Inferior parietal cortex (tissue), 1 donor: ENCODE results near the gene PRRX1.

Source experiments
- DNase-seq: peaks from one replicate; pipeline ENCODE4 v3.0.0-alpha.2; 2016; ENCODE audit errors: extremely low spot score

PRRX1 gene

DNA sequence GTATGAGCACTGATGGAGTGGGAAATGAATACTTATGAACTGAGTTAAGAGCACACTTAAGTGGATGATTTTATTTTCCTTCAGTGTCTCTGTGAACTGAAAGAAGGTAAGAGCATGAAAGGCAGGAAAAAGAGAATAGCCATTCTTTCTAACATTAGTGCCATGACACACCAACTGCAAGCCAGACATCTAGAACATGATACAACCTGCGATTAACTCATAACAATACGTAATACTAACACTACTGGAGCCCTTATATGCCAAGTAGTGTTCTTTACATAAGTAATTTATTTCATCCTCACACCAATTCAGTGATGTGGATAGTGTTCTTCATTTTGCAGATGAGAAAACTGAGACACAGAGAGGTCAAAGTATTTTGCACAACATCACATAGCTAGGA lies 56.7 kb downstream of the PRRX1 start:
- DNase-seq = no peak

DNA sequence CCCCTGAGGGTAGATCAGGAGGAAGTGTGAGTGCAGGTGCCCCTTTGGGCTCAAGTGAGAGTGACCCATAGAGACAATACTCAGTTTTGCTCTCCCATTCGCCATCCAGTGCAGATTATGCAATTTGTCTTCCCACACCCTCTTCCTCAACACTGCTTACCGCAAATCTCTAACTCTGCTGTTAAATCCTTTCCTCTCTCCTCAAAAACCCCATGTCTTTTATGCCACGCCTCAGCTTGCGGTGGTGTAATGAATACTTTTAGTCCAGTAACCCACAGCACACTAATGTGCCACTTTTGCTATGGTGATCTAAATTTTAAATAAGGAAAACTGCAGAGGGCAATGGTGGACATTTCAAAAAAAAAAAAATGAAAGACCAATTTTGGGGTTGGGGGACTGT lies 57.7 kb downstream of the PRRX1 start:
- no peak for DNase-seq

DNA sequence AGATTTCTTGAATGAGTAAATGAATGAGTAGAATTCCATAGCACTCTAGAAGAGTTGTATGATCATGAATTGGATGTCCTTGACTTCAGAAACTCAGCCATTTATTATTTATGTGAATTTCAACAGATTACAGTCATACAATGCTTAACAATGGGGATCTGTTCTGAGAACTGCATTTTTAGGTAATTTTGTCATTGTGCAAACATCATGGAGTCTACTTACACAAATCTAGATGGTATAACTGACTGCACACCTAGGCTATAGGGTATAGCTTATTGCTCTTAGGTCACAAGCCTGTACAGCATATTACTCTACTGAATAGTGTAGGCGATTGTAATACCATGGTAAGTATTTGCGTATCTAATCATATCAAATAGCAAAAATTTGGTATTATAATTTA lies 59.6 kb downstream of the PRRX1 start:
- DNase-seq = no peak

DNA sequence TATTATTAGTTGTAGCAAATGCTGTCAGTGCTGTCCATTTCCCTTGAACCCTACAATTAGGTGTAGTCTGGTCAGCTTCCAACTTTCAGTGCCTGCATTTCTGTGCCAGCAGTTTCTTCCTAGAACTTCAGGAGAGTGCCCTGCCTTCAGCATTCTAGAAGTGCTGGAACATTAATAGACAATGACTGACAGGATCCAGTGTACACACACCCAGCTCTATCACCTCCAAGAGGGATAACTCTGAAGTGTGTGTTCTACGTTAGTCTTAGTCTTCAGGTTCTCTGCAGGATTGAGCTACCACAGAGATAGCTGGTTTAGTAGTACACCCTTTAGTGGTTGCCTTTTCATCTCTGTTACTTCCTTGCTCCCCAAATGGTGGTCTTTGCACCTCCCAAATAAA lies 61.4 kb downstream of the PRRX1 start:
- no peak for DNase-seq

DNA sequence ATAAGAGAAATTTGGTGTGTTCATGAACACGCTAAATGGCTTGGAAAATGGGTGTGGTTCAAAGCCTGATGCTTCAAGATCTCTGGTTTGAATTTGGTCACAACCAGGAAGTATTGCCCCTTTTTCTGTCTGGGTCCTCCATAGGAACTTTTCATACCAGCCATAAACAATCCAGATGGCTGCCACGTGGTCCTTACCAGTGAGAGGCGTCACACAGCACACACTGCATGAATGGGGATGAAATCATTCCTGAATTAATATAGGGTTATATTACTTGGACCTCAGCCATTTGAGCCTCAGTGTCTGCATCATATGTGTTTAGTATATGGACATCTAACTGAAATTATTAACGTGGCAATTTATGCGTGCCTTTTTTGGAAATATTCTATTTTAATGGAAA lies 64.0 kb downstream of the PRRX1 start:
- DNase-seq = no peak

DNA sequence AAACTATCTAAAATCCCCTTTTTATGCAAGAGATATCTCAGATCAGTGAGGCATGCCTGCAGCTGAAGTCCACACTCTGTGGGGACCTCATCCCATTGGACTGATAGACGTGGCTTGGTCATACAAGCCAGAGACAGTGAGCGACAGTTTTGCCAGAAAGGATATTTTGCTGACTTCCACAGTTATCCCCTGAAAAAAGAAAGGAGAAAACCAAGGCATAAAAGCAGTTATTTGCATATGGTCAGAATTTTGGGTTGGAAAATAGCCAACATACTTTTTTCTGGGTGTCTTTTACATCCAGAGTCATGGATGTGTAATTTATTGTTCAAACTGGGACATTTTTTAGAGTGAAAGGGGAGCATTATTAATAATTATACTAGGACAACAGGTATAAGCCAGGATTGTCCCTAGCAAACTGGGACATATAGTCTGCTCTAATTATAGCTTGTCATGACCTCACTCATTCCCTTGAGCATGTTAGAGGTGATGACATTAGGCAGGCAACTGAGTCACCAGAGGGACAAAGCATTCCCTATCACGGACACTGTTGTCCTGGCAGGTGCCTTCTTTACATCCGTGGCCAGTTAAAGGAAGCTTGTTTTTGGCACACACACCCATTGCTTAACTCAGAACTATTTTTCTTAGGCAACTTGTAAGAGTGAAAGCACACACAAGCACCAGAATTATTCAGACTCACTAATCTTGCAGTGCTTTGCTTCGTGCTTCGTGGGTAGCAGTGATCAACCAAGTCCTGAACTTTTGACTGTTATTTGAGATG lies 65.5 kb downstream of the PRRX1 start:
- no peak for DNase-seq

DNA sequence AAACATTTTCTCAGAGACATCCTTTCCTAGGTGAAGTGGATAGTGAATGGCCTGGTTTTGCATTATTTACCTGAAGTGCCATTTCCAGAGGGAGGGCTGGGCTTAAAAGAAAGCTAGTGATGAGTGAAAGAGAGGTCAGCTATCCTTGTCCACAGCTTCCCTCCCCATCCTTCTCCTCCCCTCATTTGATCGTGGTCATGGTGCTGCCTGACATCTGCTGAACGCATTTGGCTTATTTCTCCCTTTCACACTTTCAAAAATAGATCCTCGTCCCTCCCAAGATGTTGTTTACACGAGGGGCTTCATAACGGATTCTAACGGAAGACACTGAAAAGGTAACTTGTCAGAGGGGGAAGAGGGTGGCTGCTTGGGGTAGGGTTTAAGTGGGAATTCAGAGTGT lies 66.1 kb downstream of the PRRX1 start:
- DNase-seq = no peak

DNA sequence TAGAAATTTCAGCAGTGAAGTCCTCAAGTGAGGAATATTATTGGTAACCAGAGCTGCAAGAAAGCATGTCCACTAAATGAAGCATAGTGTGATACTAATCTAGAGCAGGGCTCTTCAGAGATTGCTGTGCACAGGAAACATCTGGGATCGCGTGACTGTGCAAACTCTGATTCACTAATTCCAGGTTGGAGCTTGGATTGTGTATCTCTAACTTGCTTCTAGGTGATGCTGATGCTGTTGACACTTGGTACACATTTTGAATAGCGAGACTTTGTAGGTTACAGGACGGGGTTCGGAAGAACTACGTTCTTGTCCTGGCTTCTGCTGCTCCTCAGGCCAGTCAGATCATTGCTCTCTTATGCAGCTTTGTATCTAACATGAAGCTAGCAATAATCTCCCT lies 66.5 kb downstream of the PRRX1 start:
- no peak for DNase-seq

DNA sequence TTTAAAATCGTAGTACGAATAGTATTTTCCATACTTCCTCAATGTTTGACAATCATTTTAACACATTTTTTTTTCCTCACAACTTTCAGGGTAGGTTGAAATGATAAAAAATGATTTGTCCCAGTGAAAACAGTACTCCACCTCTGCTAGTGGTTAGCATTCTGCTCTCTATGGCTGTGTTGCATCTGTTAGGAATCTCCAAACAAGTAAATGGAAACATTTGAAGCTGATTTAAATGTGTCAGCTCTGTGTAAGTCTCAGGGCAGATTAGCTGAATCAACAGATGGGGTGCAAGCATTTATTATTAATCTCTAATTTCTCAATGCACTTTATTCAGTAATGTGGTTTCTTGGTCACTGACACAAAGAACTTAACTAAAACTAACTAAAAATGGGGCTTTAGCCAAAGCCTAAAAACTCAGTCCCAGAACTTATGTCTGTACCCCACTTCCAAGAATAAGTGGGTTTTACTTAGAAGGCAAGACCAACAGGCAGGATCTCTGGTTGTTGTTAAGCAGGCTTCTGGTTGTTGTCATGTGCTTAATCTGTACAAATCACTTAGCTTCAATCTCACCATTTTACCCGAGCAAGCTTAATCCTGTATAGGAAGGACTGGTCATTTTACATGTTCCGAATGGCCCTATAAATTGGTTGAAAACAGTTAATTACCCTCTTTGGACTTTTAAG lies 67.8 kb downstream of the PRRX1 start:
- DNase-seq = no peak

DNA sequence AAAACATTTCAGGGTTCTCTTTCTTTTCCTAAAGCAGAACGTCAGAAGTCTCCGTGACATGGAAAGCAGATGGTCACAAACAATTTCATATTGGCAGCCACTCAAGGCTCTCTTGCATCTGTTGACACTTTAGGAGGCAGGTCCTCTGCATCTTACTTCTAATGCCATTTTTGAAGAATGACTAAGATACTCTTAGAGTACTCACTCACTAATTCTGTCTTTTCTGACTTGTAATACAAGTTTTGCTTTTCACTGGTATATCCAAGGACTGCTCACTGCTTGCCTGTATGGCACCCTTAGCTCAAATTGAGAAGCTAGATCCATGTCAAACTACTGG lies 68.3 kb downstream of the PRRX1 start:
- DNase-seq = no peak

DNA sequence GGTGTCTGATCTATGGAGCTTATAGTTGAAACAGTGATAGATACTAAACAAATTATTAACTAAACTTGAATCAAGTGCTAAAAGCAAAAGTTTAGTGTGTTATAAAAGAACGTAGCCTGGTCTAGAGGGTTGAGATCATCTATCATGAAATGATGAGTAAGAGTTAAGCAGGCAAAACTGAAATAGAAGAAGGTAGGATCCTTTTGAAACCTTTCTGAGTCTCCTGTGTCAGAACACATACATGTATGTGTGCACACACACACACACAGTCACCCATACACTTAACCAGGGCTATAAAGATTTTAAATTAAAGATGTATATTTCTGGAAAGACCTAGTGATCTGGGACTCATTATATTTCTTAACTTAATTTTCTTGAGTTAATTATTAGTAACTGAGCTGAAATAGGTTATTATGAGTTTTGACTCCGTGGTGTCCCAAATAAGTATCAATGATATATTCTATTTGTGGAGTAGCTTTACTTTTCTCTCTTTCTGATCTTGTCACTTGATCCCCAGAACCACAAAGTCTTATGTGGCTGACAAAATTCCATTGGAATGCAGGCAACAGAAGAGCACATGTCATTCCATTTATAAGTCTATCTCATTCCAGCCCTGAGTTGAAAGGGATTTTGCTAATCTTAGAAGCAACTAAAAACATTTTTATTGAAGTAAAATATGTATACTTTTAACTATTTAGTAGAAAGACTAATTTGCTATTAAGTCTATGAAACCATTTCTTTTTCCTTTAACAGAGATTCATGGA lies 70.7 kb downstream of the PRRX1 start:
- no peak for DNase-seq

DNA sequence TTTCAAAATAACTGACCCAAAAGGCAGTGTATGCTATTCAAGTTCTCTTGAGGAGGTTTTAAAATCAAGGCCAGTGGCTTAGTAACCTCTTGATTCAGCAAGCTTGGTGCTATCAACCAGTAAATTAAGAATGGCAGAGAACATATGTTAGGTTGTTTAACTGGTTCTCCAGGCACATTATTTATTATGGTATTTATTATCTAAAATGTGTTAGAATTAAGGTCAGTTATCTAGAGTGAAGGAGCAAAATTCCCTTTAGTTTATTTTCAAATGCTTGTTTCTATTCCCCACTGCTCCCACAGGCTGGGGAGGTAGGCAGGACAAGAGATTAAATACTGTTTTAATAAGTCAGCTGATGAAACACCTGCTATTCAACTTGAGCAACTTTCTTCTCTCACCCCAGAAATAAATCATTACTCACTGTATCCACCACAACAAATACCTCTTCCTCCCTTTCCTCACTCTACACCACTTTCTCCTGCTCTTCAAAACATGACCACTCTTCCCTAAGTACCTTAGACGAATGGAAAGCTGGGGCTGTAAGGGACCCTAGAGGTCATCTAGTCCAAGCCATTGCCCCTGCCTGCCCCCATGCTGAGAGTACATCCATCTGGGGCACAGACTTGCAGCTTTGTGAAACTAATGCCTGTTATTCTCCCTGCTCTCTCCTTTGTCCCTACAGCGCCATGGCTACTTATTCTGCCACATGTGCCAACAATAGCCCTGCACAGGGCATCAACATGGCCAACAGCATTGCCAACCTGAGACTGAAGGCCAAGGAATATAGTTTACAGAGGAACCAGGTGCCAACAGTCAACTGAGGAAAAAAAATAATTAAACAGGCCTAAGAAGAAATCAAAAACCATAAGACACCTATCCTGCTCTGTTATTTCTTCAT lies 71.7 kb downstream of the PRRX1 start:
- DNase-seq = no peak

DNA sequence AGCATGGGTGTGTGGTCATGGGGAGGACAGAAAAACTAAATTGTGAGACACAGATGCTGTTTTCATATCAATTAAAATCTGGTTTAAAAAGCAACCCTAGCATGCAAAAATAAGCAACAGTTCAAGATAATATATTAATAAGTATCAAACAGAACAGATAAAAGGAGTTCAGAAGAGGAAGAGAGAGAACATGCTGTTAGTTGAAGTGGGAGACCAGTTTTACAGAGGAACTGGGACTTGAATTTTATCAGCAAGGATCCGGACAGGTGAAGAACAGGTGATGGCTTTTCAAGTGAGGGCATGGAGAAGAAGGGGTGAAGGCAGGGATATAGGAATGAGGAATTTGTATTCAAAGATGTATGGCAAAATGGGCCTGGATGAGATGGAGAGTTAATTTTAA lies 75.9 kb downstream of the PRRX1 start:
- no peak for DNase-seq

DNA sequence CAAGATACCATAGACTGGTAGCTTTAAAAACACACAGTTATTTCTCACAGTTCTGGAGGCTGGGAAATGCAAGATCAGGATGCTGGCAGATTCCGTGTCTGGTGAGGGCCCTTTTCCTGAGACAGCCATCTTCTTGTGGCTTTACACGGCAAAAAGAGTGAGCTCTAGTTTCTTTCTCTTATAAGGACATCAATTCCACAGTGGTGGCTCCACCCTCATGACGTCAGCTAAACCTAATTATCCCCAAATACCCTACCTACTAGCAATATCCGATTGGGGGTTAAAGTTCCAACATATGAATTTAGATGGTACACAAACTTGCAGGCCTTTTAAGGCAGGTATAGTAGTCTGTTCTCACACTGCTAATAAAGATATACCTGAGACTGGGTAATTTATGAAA lies 77.7 kb downstream of the PRRX1 start:
- DNase-seq = no peak

DNA sequence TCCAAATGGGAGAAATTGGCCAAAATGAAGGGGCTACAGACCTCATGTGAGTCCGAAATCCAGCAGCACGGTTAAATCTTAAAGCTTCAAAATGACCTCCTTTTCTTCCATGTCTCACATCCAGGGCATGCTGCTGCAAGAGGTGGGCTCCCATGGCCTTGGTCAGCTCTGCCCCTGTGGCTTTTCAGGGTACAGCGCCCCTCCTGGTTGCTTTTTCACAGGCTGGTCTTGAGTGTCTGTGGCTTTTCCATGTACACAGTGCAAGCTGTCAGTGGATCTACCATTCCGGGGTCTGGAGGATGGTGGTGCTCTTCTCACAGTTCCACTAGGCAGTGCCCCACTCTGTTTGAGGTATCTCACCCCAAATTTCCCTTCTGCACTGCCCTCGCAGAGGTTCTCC lies 78.7 kb downstream of the PRRX1 start:
- DNase-seq = no peak

DNA sequence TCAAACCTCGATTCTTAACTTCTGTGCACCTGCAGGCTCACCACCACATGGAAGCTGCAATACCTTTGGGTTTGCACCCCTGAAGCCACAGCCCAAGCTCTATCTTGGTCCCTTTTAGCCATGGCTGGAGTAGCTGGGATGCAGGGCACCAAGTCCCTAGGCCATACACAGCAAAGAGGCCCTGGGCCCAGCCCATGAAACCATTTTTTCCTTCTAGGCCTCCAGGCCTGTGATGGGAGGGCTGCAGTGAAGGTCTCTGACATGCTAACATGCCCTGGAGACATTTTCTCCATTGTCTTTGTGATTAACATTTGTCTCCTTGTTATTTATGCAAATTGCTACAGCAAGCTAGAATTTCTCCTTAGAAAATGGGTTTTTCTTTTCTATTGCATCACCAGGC lies 79.2 kb downstream of the PRRX1 start:
- no peak for DNase-seq

DNA sequence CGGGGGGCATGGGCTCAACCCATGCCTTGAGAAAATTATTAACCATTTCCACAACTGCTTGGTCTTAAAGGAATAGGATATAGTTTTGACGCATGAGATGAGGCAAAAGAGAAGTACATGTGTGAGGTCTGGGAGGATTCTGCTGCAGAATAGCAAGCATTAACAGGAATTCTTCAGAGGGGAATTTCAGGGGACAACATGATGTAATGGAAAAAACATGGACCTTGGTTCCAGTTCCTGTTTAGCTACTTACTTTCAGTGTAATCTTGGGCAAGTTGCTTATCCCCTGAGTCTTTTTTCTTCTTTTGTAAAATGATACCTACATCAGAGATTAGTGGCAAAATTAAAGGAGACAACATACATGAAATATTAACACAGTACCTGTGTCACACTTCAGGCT lies 85.6 kb downstream of the PRRX1 start:
- no peak for DNase-seq

DNA sequence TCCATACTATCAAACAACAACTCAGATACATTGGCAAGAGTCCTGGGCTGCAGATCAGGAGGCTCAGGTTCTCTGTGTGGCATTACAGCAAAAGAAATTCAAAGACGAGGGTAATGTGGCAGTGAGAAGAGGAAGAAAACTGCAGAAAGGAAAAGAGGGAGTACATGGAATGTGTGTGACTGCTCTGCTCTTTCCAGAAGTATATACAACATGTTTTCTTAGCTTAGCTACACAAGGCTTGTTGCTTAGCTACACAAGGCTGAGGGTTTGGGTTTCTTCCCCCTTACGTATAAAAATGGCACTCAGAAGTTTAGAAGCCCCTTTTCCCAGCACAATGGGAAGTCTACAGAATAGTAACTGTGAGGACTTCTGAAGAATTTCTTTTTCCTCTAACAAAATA lies 86.0 kb downstream of the PRRX1 start:
- no peak for DNase-seq

DNA sequence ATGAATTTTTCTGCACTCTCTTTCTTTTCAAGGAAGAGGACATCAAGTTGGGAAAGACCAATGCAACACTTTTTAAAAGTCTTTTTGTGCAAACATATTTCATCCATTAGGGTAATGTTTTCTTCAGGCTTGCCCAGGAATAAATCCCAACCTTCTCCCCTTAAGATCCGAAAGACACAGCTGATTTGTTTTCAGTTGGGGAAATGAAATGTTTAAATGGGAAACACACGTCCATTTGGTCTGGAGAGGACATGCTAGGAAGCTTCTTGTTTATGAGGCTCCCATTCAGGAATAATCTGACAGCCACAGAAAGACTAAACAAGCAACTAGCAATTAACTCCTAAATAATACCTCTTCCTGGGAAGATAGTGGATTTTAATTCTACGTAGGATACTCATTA lies 91.9 kb downstream of the PRRX1 start:
- DNase-seq = no peak

DNA sequence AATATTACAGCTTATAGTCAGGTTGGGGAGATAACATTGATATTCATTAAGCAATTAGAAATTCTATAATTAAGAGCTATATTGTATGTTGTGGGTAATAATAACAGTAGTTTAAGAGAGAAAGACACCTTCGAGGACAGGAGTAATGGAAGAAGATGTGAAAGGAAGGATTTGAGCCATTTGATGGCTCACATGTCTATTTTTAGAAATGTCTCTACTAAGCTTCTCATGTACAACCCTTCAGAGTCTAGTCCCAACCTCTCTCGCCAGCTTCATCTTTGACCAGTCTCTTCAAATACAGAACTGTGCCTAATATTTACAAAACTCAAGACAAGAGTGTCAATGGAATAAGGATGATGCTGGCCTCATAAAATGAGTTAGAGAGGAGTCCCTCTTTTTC lies 95.1 kb downstream of the PRRX1 start:
- no peak for DNase-seq

DNA sequence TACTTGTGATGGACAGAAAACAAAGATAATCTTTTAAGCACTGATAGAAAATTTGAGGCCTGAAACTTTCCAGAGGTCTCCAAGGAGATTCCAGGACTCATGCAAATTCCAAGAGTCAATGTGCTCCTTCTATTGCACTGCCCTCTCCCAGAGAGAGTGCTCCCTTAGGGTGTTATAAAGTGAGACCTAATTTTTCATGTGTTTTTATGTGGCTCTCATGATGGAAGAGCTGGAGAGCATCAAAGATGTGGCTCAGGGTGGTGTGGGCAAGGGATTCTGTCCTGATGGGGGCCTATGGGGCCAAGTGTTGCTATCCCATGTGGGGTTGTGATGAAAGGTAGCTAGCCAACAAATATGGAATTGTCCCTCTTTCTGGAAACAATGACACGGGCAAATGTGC lies 101.3 kb downstream of the PRRX1 start:
- DNase-seq = no peak

DNA sequence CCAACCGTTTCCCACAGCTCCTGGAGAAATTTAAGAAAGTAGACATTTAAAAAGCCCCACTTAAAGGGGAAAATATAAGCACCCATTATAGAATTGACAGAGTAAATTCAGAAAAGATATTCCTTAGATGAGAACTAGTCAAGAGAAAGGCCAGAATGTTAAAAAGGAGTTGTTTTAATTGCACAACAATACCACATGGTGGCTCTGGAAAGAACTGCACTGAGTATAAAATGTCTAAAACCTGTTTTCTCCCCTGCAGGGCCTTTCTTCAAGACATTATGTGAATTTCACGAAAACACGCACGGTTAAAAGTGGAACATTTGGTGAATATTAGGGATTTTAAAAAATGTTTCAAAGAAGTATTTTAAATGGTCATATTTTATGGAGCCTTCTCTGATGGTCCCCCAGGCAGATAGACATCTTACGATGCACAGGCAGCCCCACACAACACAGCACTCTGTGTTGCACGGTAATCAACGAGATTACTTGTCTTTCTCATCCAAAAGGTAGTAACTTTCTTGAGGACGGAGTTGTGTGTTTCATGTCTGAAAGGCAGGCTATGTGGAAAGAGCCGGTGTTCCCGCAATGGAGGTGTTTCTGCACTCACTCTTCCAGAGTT lies 101.9 kb downstream of the PRRX1 start:
- peak; percentile 54 for DNase-seq
